ENCODE data around the gene ATP8B4.

The ATP8B4 gene

GRCh38 chr15:49898575-49899283 lies 220.3 kb downstream of the ATP8B4 start:
- Histone ChIP-seq H3F3A (ENCODE audit: insufficient read depth) (no peaks in the 10 kb centered on the region), H3K79me2 (ENCODE audit: insufficient read depth, low read length) (no peaks in the 10 kb centered on the region), H3K36me3 (ENCODE audit: low read length) (no peaks in the 10 kb centered on the region), H3K9me2 (replicated peaks; ENCODE audit: insufficient read depth, low read length) (no peaks in the 10 kb centered on the region), H2AFZ (ENCODE audit: low read depth, low read length, severe bottlenecking) (no peak overlapping the region), H3K9ac (ENCODE audit: low read length) (no peak overlapping the region), H3K9me3 (ENCODE audit: insufficient read depth, low read length) (no peaks in the 10 kb centered on the region), H3K4me3 (ENCODE audit: insufficient read depth, low read length, poor library complexity, severe bottlenecking) (no peak overlapping the region), H3K27me3 (ENCODE audit: low read length) (no peaks in the 10 kb centered on the region), H3K4me2 (ENCODE audit: low read depth, low read length, poor library complexity, severe bottlenecking) (no peak overlapping the region), H4K20me1 (ENCODE audit: low read depth, low read length) (no peaks in the 10 kb centered on the region), H3K27ac (ENCODE audit: low read depth, low read length) (no peak overlapping the region)
- no peak for TF ChIP-seq EZH2phosphoT487 (conservative IDR thresholded peaks at IDR 0.05; ENCODE audit: low read length)
- TF ChIP-seq CTCF (IDR thresholded peaks at IDR 0.05; ENCODE audit: insufficient read depth, low read length, poor library complexity, severe bottlenecking), result no peak

DNA sequence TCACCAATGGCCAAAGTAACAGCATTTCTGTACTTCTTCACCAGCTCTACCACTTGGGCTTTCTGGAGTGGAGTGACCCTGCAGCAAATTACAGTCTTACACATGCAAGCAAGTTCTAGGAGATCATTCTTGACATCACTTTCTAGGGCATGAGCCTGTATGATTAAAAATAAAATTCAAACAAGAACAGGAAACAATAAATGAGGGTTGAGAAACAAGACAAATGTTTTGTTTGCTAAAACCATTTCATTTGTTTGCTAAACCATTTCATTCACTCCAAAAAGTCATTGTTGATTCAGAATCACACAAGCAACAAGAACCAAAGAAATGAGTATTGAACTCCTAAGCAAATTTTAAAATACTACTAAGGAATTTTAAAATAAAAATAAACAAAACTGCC lies 220.9 kb downstream of the ATP8B4 start:
- no peaks in the 10 kb centered on the region for H3K9me2 ChIP-seq (replicated peaks; ENCODE audit: insufficient read depth, low read length)
- no peak overlapping the region for H2AFZ ChIP-seq (ENCODE audit: low read depth, low read length, severe bottlenecking)
- H3K4me2 ChIP-seq (ENCODE audit: low read depth, low read length, poor library complexity, severe bottlenecking), result no peak overlapping the region
- H3K9ac ChIP-seq (ENCODE audit: low read length), result no peak overlapping the region
- no peak overlapping the region for H3K27ac ChIP-seq (ENCODE audit: low read depth, low read length)
- H4K20me1 ChIP-seq (ENCODE audit: low read depth, low read length), result no peaks in the 10 kb centered on the region
- no peaks in the 10 kb centered on the region for H3F3A ChIP-seq (ENCODE audit: insufficient read depth)
- no peaks in the 10 kb centered on the region for H3K36me3 ChIP-seq (ENCODE audit: low read length)
- no peaks in the 10 kb centered on the region for H3K9me3 ChIP-seq (ENCODE audit: insufficient read depth, low read length)
- H3K27me3 ChIP-seq (ENCODE audit: low read length), result no peaks in the 10 kb centered on the region
- H3K4me3 ChIP-seq (ENCODE audit: insufficient read depth, low read length, poor library complexity, severe bottlenecking), result no peak overlapping the region
- H3K79me2 ChIP-seq (ENCODE audit: insufficient read depth, low read length), result no peaks in the 10 kb centered on the region
- TF ChIP-seq EZH2phosphoT487 (conservative IDR thresholded peaks at IDR 0.05; ENCODE audit: low read length) (no peak), CTCF (IDR thresholded peaks at IDR 0.05; ENCODE audit: insufficient read depth, low read length, poor library complexity, severe bottlenecking) (no peak)

DNA sequence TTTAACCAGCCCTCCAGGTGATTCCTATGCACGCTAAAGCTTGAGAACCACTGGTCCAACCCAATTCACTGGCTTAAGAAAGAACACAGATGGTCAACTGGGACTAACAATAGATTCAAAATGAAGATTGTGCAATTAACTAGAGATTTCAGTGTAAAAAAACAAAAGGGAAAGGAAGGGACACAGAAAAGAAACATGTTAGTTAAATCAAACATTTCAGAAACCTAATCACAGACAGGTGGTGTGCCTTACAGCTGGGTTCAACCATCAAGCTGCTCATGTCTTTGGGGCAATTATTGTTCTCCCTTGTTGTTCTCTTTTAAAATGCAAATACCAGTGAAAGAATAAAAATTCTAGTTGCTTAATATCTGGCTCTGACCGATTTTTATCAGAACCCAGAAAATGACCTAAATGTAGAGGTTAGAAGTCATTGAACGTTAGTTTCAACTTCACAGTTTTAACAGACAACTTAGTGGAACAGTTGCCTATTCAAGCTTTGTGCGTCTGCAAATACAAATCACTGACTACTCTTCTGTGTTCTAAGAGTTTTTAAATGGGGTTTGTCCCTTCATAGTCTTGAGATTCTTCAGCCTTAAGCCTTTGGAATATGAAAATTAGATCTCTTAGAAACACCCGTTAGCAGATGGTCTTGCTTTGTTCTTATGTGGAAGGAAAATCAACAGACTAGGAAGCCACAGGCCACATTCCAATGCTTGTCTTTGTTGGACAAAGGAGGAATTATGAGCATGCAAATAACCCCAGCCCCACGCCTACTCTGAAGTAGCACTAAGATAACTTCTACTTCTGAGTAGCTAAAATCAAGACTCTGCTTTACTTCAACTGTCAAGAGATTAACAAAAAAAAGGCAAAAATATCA lies 223.4 kb downstream of the ATP8B4 start:
- Histone ChIP-seq H3F3A (ENCODE audit: insufficient read depth) (no peaks in the 10 kb centered on the region), H3K9ac (ENCODE audit: low read length) (no peak overlapping the region), H3K9me3 (ENCODE audit: insufficient read depth, low read length) (no peaks in the 10 kb centered on the region), H3K27ac (ENCODE audit: low read depth, low read length) (no peak overlapping the region), H3K36me3 (ENCODE audit: low read length) (no peaks in the 10 kb centered on the region), H2AFZ (ENCODE audit: low read depth, low read length, severe bottlenecking) (no peak overlapping the region), H3K79me2 (ENCODE audit: insufficient read depth, low read length) (no peaks in the 10 kb centered on the region), H3K4me2 (ENCODE audit: low read depth, low read length, poor library complexity, severe bottlenecking) (no peak overlapping the region), H4K20me1 (ENCODE audit: low read depth, low read length) (no peaks in the 10 kb centered on the region), H3K4me3 (ENCODE audit: insufficient read depth, low read length, poor library complexity, severe bottlenecking) (no peak overlapping the region), H3K9me2 (replicated peaks; ENCODE audit: insufficient read depth, low read length) (no peaks in the 10 kb centered on the region), H3K27me3 (ENCODE audit: low read length) (no peaks in the 10 kb centered on the region)
- TF ChIP-seq CTCF (IDR thresholded peaks at IDR 0.05; ENCODE audit: insufficient read depth, low read length, poor library complexity, severe bottlenecking) (no peak), EZH2phosphoT487 (conservative IDR thresholded peaks at IDR 0.05; ENCODE audit: low read length) (no peak)

All from SU-DHL-6 (cell line).